ENCODE measurements around the gene SLC35A5.

DNA sequence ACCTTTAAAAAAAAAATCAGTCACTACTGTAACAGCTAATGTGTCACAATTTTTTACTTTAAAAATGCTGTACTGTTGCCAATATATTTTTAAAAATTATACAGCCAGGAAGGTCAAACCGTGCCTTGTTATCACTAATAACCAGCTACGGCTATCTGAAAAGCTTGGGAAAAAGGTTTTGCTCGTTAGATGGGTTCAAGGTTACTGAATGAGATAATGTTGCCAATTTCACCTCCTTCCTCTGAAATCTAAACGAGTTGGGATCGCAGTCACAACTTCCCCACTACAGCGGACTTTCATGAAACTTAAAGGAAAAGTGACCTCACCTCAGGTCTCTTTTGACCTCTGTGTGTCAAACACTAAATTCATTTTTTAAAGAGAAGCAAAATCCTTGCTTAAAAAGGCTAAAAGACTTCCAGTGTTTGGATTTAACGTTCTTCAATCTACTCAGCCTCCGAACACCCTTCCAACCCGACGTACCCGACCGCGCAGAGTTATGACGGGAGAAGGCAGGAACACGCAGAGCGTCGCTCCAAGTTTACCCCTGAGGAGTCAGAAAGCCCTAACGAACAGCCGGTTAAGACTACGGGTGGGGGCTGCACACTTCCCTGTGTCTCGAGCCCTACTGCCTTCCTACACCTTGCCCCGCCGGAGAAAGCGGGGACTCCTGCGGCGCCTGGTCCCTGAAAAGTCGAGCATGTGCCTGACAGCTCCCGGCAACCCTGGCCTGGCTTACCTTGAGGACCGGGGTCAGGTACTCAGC, 943 bp upstream of the SLC35A5 start:
- TF ChIP-seq POLR2A (IDR thresholded peaks at IDR 0.05) (no peak), POLR2AphosphoS5 (IDR thresholded peaks at IDR 0.05) (no peak)
- TF ChIP-seq, protein P1, sequence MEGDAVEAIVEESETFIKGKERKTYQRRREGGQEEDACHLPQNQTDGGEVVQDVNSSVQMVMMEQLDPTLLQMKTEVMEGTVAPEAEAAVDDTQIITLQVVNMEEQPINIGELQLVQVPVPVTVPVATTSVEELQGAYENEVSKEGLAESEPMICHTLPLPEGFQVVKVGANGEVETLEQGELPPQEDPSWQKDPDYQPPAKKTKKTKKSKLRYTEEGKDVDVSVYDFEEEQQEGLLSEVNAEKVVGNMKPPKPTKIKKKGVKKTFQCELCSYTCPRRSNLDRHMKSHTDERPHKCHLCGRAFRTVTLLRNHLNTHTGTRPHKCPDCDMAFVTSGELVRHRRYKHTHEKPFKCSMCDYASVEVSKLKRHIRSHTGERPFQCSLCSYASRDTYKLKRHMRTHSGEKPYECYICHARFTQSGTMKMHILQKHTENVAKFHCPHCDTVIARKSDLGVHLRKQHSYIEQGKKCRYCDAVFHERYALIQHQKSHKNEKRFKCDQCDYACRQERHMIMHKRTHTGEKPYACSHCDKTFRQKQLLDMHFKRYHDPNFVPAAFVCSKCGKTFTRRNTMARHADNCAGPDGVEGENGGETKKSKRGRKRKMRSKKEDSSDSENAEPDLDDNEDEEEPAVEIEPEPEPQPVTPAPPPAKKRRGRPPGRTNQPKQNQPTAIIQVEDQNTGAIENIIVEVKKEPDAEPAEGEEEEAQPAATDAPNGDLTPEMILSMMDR (IDR thresholded peaks at IDR 0.05 in 8 of 11, conservative IDR thresholded peaks at IDR 0.05 in 3 of 11) = no peak
